HCT116 (cell line): Measurements from ENCODE around the gene LCE3D. TPM values are rescaled to one million over a fixed set of nuclear protein-coding genes. Genes with fewer than 3 reads are reported as not detected.
"Not testable (repeated sequence)": the region's sequence is repeated elsewhere in the genome, so short reads cannot be mapped to it uniquely, and the experiment has no call there.

Experiments
- ATAC-seq: fragments of 200-7000 bp; cut with Tn5 transposase; 2 replicates; pipeline ENCODE4 v1.9.1; 2020; ENCODE audit warnings: mild to moderate bottlenecking, moderate library complexity
- BruUV-seq: library from RNA; stranded (reverse); fragments of 400-500 nt; replicated peaks from 2 replicates; lab custom pipeline; 2021; lab: Mats Ljungman, UMichigan
- CTCF ChIA-PET: fragments of 300-600 bp; sonication (Branson Sonifier 250); formaldehyde crosslinking; loops from one replicate; lab custom pipeline; 2021; ENCODE audit warnings: antibody characterized with exemption; lab: Charles Lee
- POLR2A ChIA-PET: fragments of 300-600, 350-600 bp; sonication (Branson Sonifier 250); formaldehyde crosslinking; loops from one replicate; lab custom pipeline; 2021; ENCODE audit warnings: antibody characterized with exemption; lab: Charles Lee
- RAD21 ChIA-PET, 2 experiments: fragments of 300-600 bp; sonication (Branson Sonifier 250); formaldehyde crosslinking; loops; one replicate each; lab custom pipeline; 2023; ENCODE audit warnings: low total read pairs in 2 of 2; ENCODE audit not compliant: uncharacterized antibody in 2 of 2, unreplicated experiment in 2 of 2, low non-redundant PET in 1 of 2; lab: Charles Lee
- DNase-seq: peaks from one replicate; pipeline ENCODE4 v3.0.0-alpha.2; 2010; ENCODE audit warnings: low read depth, low spot score
- H2AFZ ChIP-seq: fragments of 200-600 bp; shearing (Covaris generic), sonication (generic); 2 replicates; pipeline ENCODE4 v1.6.1; 2017; ENCODE audit warnings: low read depth, mixed run types, mixed read lengths, antibody characterized with exemption, low read length; ENCODE audit not compliant: poor library complexity, severe bottlenecking
- H3K27ac ChIP-seq: 2 replicates; pipeline ENCODE4 v1.5.1; 2012; ENCODE audit warnings: low read depth, low read length
- H3K27me3 ChIP-seq: fragments of 200-600 bp; sonication (generic); 2 replicates; pipeline ENCODE4 v1.6.1; 2016; ENCODE audit warnings: mixed run types, low read length, mixed read lengths; ENCODE audit not compliant: insufficient read depth
- H3K36me3 ChIP-seq, 2 experiments: fragments of 200-500 bp in 1 of 2; fragments of 200-600 bp in 1 of 2; sonication (Bioruptor generic) in 1 of 2; sonication (generic) in 1 of 2; 2 replicates each; pipeline versions ENCODE4 v1.5.1 to v1.6.1; 2014 to 2016; ENCODE audit warnings: low read length in 2 of 2, inconsistent platforms in 1 of 2, mixed read lengths in 1 of 2, mixed run types in 1 of 2; ENCODE audit not compliant: insufficient read depth in 2 of 2, control insufficient read depth in 1 of 2
- H3K4me1 ChIP-seq, 2 experiments: fragments of 200-600 bp in 1 of 2; sonication (generic) in 1 of 2; 2 replicates each; pipeline versions ENCODE4 v1.5.1 to v1.6.1; 2012 to 2017; ENCODE audit warnings: low read length in 2 of 2, inconsistent platforms in 1 of 2, mild to moderate bottlenecking in 1 of 2, mixed read lengths in 1 of 2, mixed run types in 1 of 2, moderate library complexity in 1 of 2; ENCODE audit not compliant: insufficient read depth in 2 of 2, control insufficient read depth in 1 of 2
- H3K4me2 ChIP-seq: fragments of 200-600 bp; sonication (generic); 2 replicates; pipeline ENCODE4 v1.6.1; 2017; ENCODE audit warnings: mixed run types, low read length, mixed read lengths
- H3K4me3 ChIP-seq, 2 experiments: fragments of 200-600 bp in 1 of 2; sonication (generic) in 1 of 2; replicated peaks in 1 of 2; 2 replicates each; pipeline ENCODE4 v1.5.1; 2011 to 2016; ENCODE audit warnings: low read length in 2 of 2, control low read depth in 1 of 2, low read depth in 1 of 2, mild to moderate bottlenecking in 1 of 2, mixed read lengths in 1 of 2, mixed run types in 1 of 2
- H3K79me2 ChIP-seq: fragments of 200-600 bp; sonication (generic); 2 replicates; pipeline ENCODE4 v1.6.1; 2017; ENCODE audit warnings: mild to moderate bottlenecking, mixed run types, low read length, moderate library complexity, mixed read lengths; ENCODE audit not compliant: insufficient read depth
- H3K9ac ChIP-seq: fragments of 200-600 bp; sonication (generic); 2 replicates; pipeline ENCODE4 v1.6.1; 2016; ENCODE audit warnings: low read length, mixed read lengths
- H3K9me2 ChIP-seq: fragments of 200-600 bp; sonication (generic), shearing (Covaris generic); 2 replicates; pipeline ENCODE4 v1.6.1; 2017; ENCODE audit warnings: mixed run types, mild to moderate bottlenecking, moderate library complexity; ENCODE audit not compliant: insufficient read depth
- H3K9me3 ChIP-seq, 2 experiments: fragments of 200-500 bp in 1 of 2; fragments of 200-600 bp in 1 of 2; sonication (Bioruptor generic) in 1 of 2; sonication (generic) in 1 of 2; 2 replicates each; pipeline ENCODE4 v1.6.1; 2014 to 2017; ENCODE audit warnings: low read length in 2 of 2, mixed read lengths in 2 of 2, inconsistent platforms in 1 of 2, low read depth in 1 of 2, mild to moderate bottlenecking in 1 of 2, mixed run types in 1 of 2, moderate library complexity in 1 of 2; ENCODE audit not compliant: control insufficient read depth in 1 of 2, insufficient read depth in 1 of 2
- H4K20me1 ChIP-seq: fragments of 200-600 bp; sonication (generic), shearing (Covaris generic); 2 replicates; pipeline ENCODE4 v1.6.1; 2017; ENCODE audit warnings: mixed run types, mild to moderate bottlenecking, moderate library complexity; ENCODE audit not compliant: insufficient read depth
- CEBPB ChIP-seq: IDR thresholded peaks from 2 replicates; pipeline ENCODE4 v1.6.1; 2012; ENCODE audit warnings: low read depth
- EZH2 ChIP-seq: fragments of 200-600 bp; sonication (generic); IDR thresholded peaks from 2 replicates; pipeline ENCODE4 v1.6.1; 2017; ENCODE audit warnings: antibody characterized with exemption, mixed run types
- EZH2phosphoT487 ChIP-seq: fragments of 200-600 bp; IDR thresholded peaks from 2 replicates; pipeline ENCODE4 v1.6.1; 2018; ENCODE audit warnings: antibody characterized with exemption, borderline replicate concordance
- POLR2AphosphoS5 ChIP-seq: IDR thresholded peaks from 2 replicates; pipeline ENCODE4 v1.6.1; 2011; ENCODE audit warnings: mild to moderate bottlenecking, low read depth, low read length, moderate library complexity
- RAD21 ChIP-seq: IDR thresholded peaks from 2 replicates; pipeline ENCODE4 v1.6.1; 2012; ENCODE audit warnings: low read depth, mild to moderate bottlenecking
- SIN3A ChIP-seq: IDR thresholded peaks from 2 replicates; pipeline ENCODE4 v1.6.1; 2012; ENCODE audit warnings: low read depth
- SP1 ChIP-seq: IDR thresholded peaks from 2 replicates; pipeline ENCODE4 v1.6.1; 2012; ENCODE audit warnings: low read depth
- intact Hi-C: fragments of 100-400 bp; cut with micrococcal nuclease; formaldehyde crosslinking; loops from 2 replicates; pipeline ENCODE4 v1.10.0; 2022
- total RNA-seq: library from RNA; stranded (reverse); gene quantifications from one replicate; pipeline ENCODE4 v1.2.1, GENCODE V29; 2021; ENCODE audit not compliant: unreplicated experiment

The LCE3D gene
- total RNA-seq, 1 experiment from 2014 or later: not detected

DNA sequence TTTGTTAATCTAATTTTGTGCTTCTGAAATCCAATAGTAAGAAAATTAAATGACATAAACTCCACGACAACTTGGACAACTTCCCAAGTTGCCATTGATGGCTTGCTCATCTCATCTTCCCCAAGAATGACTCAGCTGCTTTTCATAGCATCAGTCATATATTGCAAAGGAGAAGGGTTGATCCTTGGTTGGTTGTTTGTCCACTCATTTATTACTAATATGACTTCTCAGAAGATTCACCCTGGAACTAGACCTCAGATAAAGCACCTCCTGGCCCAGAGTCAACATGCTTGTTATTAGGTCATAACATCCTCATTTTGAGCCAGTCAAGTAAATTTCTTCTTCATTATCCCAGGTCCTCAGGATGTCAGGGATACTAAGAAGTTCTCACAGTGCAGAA lies 2.3 kb upstream of the LCE3D start:
- Histone ChIP-seq H2AFZ (no peak overlapping the region), H3K4me1 (no peaks in the 10 kb centered on the region), H3K4me2 (no peak overlapping the region), H3K9me3 (no peaks in the 10 kb centered on the region), H3K27me3 (peaks cover 14% of the 10 kb centered on the region; the same call in 1 of the 2 replicates), H3K36me3 (no peaks in the 10 kb centered on the region), H4K20me1 (no peaks in the 10 kb centered on the region), H3K9me2 (no peaks in the 10 kb centered on the region), H3K4me3 (no peak overlapping the region), H3K27ac (no peak overlapping the region), H3K9ac (no peak overlapping the region), H3K79me2 (no peaks in the 10 kb centered on the region)
- RAD21 ChIA-PET: no interaction called here
- DNase-seq (no peak), ATAC-seq (no peak)
- CTCF ChIA-PET: no interaction called here
- no TSS peak for BruUV-seq
- POLR2A ChIA-PET: no interaction called here
- intact Hi-C loops: loop anchor here (5.0 kb wide), 1 partner anchor 35 kb away; no protein-coding TSS in a partner anchor
- no peak for TF ChIP-seq SIN3A
- no peak for TF ChIP-seq EZH2
- no peak for TF ChIP-seq POLR2AphosphoS5
- no peak for TF ChIP-seq RAD21
- TF ChIP-seq EZH2phosphoT487: no peak
- no peak for TF ChIP-seq SP1
- no peak for TF ChIP-seq CEBPB

DNA sequence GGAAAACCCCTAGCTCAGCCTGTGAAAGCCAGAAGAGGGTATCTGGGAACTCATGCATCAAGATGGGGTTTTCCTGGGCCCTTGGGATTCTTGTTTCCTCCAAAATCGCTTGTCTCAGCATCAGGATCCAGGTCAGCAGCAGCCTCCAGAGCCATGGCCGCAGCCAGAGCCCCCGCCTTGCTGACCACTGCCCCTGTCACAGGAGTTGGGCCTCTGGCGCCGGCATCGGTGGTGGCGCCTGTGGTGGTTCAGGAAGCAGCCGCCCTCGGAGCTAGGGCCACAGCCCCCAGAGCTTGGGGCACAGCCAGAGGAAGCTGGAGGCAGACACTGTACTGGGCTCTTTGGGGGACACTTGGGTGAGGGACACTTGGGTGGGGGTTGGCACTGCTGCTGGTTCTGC lies 790 bp downstream of the LCE3D start:
- H3K9me2 ChIP-seq, ATAC-seq, H3K36me3 ChIP-seq, H4K20me1 ChIP-seq, H3K9ac ChIP-seq, H3K4me3 ChIP-seq, H2AFZ ChIP-seq, RAD21 ChIA-PET, H3K79me2 ChIP-seq, BruUV-seq, intact Hi-C loops, H3K27ac ChIP-seq, H3K4me1 ChIP-seq, H3K4me2 ChIP-seq, POLR2A ChIA-PET, CTCF ChIA-PET, H3K9me3 ChIP-seq, DNase-seq: not testable (repeated sequence)
- peaks cover 28% of the 10 kb centered on the region for H3K27me3 ChIP-seq
